WTC11 (cell line): Measurements from ENCODE around the gene DLX1.
A peak's percentile ranks its signal among the peaks of the same experiment; 100 is the strongest.

Experiments
- CTCF ChIP-seq: fragments of 200-600 bp; IDR thresholded peaks from 2 replicates; pipeline ENCODE4 v1.8.0; 2022; ENCODE audit warnings: antibody characterized with exemption
- ETV6 ChIP-seq: sonication (generic); formaldehyde crosslinking; IDR thresholded peaks from 2 replicates; pipeline ENCODE4 v1.8.1; 2022; ENCODE audit warnings: mild to moderate bottlenecking, missing genetic modification reagents
- FOXK1 ChIP-seq: sonication (generic); formaldehyde crosslinking; IDR thresholded peaks from 2 replicates; pipeline ENCODE4 v1.8.0; 2022; ENCODE audit warnings: mild to moderate bottlenecking, moderate library complexity, missing genetic modification reagents
- JUN ChIP-seq: sonication (generic); formaldehyde crosslinking; IDR thresholded peaks from 2 replicates; pipeline ENCODE4 v1.8.0; 2023; ENCODE audit warnings: mild to moderate bottlenecking, missing genetic modification reagents
- NFATC4 ChIP-seq: fragments of 250-450 bp; sonication (Bioruptor Pico); IDR thresholded peaks from 2 replicates; pipeline ENCODE4 v1.9.0; 2021; ENCODE audit warnings: mild to moderate bottlenecking
- NR2C2 ChIP-seq: sonication (generic); formaldehyde crosslinking; IDR thresholded peaks from 2 replicates; pipeline ENCODE4 v1.8.0; 2022; ENCODE audit warnings: mild to moderate bottlenecking, missing genetic modification reagents
- SP1 ChIP-seq: sonication (generic); formaldehyde crosslinking; conservative IDR thresholded peaks from 2 replicates; pipeline ENCODE4 v1.8.1; 2022; ENCODE audit warnings: missing genetic modification reagents
- TCF7 ChIP-seq: sonication (generic); formaldehyde crosslinking; IDR thresholded peaks from 2 replicates; pipeline ENCODE4 v1.8.0; 2022; ENCODE audit warnings: mild to moderate bottlenecking, low read depth, missing genetic modification reagents, moderate library complexity
- TP53 ChIP-seq: sonication (generic); formaldehyde crosslinking; IDR thresholded peaks from 2 replicates; pipeline ENCODE4 v1.8.1; 2023; ENCODE audit warnings: mild to moderate bottlenecking, missing genetic modification reagents
- USF2 ChIP-seq: sonication (generic); formaldehyde crosslinking; IDR thresholded peaks from 2 replicates; pipeline ENCODE4 v1.8.1; 2023; ENCODE audit warnings: mild to moderate bottlenecking, missing genetic modification reagents, moderate library complexity
- ZBTB43 ChIP-seq: sonication (generic); formaldehyde crosslinking; IDR thresholded peaks from 2 replicates; pipeline ENCODE4 v1.8.1; 2023; ENCODE audit warnings: mild to moderate bottlenecking, missing genetic modification reagents
- ZNF138 ChIP-seq: sonication (generic); formaldehyde crosslinking; conservative IDR thresholded peaks from 2 replicates; pipeline ENCODE4 v1.8.1; 2022; ENCODE audit warnings: mild to moderate bottlenecking, moderate library complexity, missing genetic modification reagents

- no peak for TF ChIP-seq ETV6 (CRISPR knock-in tag)
- TF ChIP-seq NFATC4 (CRISPR knock-in tag): no peak
- TF ChIP-seq JUN (CRISPR knock-in tag): no peak
- TF ChIP-seq ZNF138 (CRISPR knock-in tag): no peak
- TF ChIP-seq CTCF: no peak
- TF ChIP-seq NR2C2: no peak
- TF ChIP-seq ZBTB43 (CRISPR knock-in tag): no peak
- no peak for TF ChIP-seq TCF7 (CRISPR knock-in tag)
- no peak for TF ChIP-seq FOXK1
- 0 out of 2 replicates have a peak, but pooled peaks have one; percentile 18 for TF ChIP-seq SP1 (CRISPR knock-in tag)
- no peak for TF ChIP-seq TP53 (CRISPR knock-in tag)
- TF ChIP-seq USF2 (CRISPR knock-in tag): no peak
Measured at GRCh38 chr2:172090044-172090961, 5.0 kb downstream of the DLX1 start.
